Central memory CD8-positive, alpha-beta T cell (primary cell): ENCODE data around the gene MROH9.
"Not testable (repeated sequence)": the region's sequence is repeated elsewhere in the genome, so short reads cannot be mapped to it uniquely, and the experiment has no call there.

Experiments
- ATAC-seq: fragments of 150-1000 bp; cut with Tn5 transposase; replicated peaks from 2 replicates; pipeline ENCODE4 v1.10.0; 2022; ENCODE audit warnings: mild to moderate bottlenecking, moderate FRiP score, moderate number of reproducible peaks; ENCODE audit not compliant: poor library complexity, severe bottlenecking; ENCODE audit errors: extremely low read depth
- DNase-seq, 2 donors: peaks; one replicate each; pipeline ENCODE4 v3.0.0; 2021; ENCODE audit warnings: low spot score in 2 of 2
- H3K27ac Mint-ChIP-seq: one replicate; pipeline ENCODE4 v1.8.0; 2022; ENCODE audit warnings: low read depth, mild to moderate bottlenecking, moderate library complexity, mixed read lengths
- H3K27me3 Mint-ChIP-seq: one replicate; pipeline ENCODE4 v1.8.0; 2022; ENCODE audit warnings: mixed read lengths
- H3K36me3 Mint-ChIP-seq: one replicate; pipeline ENCODE4 v1.8.0; 2022; ENCODE audit warnings: mild to moderate bottlenecking, moderate library complexity, mixed read lengths; ENCODE audit not compliant: insufficient read depth
- H3K4me1 Mint-ChIP-seq: one replicate; pipeline ENCODE4 v1.8.0; 2022; ENCODE audit warnings: mixed read lengths
- H3K4me3 Mint-ChIP-seq: one replicate; pipeline ENCODE4 v1.8.0; 2022; ENCODE audit warnings: mild to moderate bottlenecking, moderate library complexity, mixed read lengths
- H3K9me3 Mint-ChIP-seq: one replicate; pipeline ENCODE4 v1.8.0; 2022; ENCODE audit warnings: mixed read lengths

The MROH9 gene, protein sequence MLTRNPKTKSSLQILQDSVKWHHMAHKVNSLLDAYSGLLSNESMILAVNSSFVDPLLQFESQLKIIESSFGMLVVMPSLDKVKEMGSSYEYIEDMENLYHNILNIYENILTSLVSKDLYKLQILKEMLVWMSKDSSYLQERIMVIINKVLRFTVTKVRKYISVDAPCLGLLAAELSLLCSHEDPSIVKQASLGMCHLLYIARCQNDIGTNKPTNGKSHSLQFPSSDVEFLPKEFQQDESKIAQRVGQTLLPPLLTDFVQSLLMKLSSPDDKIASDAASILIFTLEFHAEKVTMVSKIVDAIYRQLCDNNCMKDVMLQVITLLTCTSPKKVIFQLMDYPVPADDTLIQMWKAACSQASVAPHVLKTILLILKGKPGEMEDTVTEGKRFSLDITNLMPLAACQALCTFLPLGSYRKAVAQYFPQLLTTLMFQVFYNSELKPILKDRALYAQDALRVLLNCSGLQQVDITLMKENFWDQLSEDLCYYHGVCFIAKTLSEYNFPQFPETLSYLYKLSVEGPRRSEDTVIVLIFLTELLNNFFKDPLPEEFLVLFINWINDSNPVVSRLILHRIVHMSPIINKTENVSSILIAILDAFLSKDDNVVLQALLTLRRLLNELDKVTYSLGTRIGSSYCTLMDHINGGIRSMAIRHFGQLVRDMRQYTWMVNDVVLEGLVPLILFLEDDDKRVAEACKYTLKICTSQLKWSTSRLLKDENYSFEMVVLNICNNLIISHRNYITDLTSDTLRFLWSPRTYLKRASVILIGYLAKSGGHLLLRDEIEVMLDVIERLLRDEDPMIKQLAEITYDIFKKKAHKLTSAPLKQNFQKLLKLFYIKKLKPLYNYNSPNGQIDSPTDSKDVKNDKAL

DNA sequence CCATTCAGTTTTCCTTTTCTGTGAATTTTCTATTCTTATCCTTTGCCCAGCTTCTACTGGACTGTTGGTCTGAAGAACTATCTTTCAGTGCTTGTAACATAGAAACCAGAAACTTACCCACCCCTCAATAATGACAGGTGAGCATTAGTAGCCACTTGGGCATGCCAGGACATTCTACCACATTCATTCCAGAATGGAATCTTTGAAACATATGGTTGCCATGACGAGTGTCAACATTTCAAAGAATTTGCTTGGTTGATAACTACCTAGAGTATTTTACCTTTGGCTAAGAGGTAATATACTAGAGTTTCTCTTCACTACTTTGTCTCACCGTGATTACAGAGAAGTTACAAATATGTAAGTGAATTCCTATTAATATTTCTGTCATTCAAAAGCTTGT lies at the start of gene MROH9:
Gene MROH9, plus strand, starts transcription at position 304 of the 400 bp plus-strand sequence. CDS start 10,023 bp downstream, outside the sequence.
- no peak within 1 kb of the TSS for H3K4me3 Mint-ChIP-seq
- peaks cover 30% of the 10 kb centered on the region for H3K27me3 Mint-ChIP-seq
- ATAC-seq: no peak
- no peak for DNase-seq
- H3K36me3 Mint-ChIP-seq: no peaks in the 10 kb centered on the region
- H3K4me1 Mint-ChIP-seq: no peaks in the 10 kb centered on the region
- no peak within 1 kb of the TSS for H3K27ac Mint-ChIP-seq
- H3K9me3 Mint-ChIP-seq: no peaks in the 10 kb centered on the region

DNA sequence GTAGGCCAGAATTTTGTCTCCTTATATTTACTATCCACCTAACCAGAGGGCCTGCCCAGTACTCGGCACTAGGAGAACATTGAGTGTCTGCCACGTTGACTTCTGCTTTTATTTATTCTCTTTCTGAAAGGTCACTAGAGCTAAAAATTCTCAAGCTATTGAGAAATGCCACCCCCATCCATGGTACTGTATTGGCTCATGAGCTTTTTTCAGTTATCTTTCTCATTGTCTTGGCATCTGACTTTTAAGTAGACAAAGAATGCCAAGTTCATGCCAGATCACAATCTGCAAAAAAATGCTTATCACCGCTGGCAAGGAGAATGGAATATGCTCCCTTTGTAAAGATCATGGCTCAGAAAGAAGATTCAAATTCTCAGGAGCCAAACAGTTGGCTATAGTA lies 49.8 kb upstream of the MROH9 start:
- Mint-ChIP-seq H3K27me3 (peaks cover 1% of the 10 kb centered on the region), H3K4me1 (no peaks in the 10 kb centered on the region), H3K9me3 (no peaks in the 10 kb centered on the region), H3K4me3 (no peak overlapping the region), H3K36me3 (no peaks in the 10 kb centered on the region), H3K27ac (no peak overlapping the region)
- ATAC-seq: no peak
- DNase-seq: no peak

DNA sequence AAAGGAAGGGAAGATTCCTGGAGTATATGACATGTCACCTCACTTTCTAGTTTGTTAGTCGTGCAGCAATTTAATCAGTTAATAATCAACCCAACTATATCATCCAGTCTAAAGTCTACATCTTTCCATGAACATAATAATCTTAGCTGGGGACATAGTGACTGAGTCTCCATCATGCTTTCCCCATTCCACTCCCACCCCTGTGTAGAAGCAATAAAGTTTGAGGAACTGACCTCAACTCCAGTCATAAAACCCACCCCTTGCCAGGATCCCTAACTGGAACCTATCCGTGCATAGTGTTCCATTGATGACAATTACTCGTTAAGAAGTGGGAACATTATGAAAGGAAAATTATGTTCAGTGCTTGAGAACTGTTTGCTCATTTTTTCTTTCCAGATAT lies 48.9 kb upstream of the MROH9 start:
- DNase-seq: no peak
- no peak for ATAC-seq
- H3K9me3 Mint-ChIP-seq: no peaks in the 10 kb centered on the region
- H3K36me3 Mint-ChIP-seq: no peaks in the 10 kb centered on the region
- H3K27ac Mint-ChIP-seq: no peak overlapping the region
- H3K27me3 Mint-ChIP-seq: peaks cover 10% of the 10 kb centered on the region
- H3K4me1 Mint-ChIP-seq: no peaks in the 10 kb centered on the region
- H3K4me3 Mint-ChIP-seq: no peak overlapping the region

DNA sequence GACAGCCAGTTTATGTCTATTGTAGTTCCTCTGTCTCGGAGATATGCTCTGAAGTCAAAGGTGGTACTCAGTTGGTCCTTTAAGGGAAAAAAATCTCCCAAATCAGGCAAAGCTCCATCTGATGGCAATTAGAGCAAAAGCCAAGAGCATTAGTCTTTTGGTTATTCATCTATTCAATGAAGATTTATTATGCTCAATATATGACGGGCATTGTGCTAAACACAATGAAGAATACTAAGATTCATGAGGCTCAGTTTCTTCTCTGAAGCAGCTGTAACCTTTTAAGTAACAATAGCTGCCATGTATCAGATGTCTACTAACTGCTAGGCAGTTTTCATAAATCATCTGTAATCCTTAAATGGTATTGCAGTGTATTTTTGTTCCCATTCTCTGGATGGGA lies 47.6 kb upstream of the MROH9 start:
- DNase-seq: no peak
- Mint-ChIP-seq H3K9me3 (no peaks in the 10 kb centered on the region), H3K4me3 (no peak overlapping the region), H3K36me3 (no peaks in the 10 kb centered on the region), H3K27ac (no peak overlapping the region), H3K27me3 (peaks cover 14% of the 10 kb centered on the region), H3K4me1 (no peaks in the 10 kb centered on the region)
- no peak for ATAC-seq

DNA sequence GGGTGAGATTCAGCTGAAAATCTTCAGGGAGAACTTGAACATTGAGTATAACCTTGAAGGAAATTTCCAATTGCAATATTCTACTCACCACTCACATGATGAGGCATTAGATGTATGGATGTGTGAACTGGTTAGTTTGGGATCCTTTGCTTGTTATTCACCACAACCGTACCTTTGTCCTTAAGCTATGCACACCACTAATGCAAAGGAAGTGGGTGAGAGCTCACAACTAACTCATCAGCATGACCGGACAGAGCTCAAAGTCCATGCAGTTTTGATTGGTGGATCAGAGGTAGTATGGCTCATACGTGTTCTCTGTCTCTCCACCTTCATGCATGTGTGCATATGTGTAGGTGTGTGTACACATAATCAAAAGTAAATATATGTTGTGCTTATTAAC lies 43.5 kb upstream of the MROH9 start:
- no peak overlapping the region for H3K4me3 Mint-ChIP-seq
- no peak for ATAC-seq
- DNase-seq: no peak

DNA sequence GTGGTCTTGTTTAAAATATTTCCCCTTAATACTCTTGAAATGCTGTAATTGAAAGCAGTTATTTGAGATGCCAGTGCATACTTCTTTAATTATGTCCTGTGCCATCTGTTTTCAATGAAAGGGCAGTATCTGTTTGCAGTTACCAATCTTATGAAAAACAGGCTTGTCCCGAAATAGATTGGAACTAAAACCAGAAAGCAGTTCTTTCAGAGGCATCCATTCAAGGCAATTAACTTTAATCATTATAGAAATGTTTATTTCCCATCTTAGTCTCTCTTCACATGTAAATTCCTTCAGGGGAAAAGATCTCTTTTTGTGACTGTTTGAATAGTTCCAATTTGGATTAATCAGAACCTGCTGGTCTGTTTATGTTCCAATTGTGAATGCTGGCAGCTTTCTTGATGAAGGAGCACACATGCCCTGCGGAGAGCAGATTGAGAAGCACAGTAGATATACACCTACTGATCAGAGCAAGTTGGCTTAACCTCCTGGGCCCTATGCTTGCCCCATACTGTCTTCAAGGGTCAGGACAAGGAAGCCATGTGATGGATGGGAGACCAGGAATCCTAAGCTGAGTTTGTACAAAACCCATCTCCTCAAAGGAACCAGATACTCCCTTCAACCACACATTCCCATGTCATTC lies 41.6 kb upstream of the MROH9 start:
- no peak overlapping the region for H3K27ac Mint-ChIP-seq
- no peaks in the 10 kb centered on the region for H3K4me1 Mint-ChIP-seq
- DNase-seq: no peak
- no peak overlapping the region for H3K4me3 Mint-ChIP-seq
- H3K36me3 Mint-ChIP-seq: no peaks in the 10 kb centered on the region
- no peaks in the 10 kb centered on the region for H3K9me3 Mint-ChIP-seq
- peaks cover 45% of the 10 kb centered on the region for H3K27me3 Mint-ChIP-seq
- no peak for ATAC-seq

More for the DNA sequence above, 43.5 kb upstream of the MROH9 start:
- Mint-ChIP-seq H3K9me3 (no peaks in the 10 kb centered on the region), H3K4me1 (no peaks in the 10 kb centered on the region), H3K27ac (no peak overlapping the region), H3K27me3 (peaks cover 29% of the 10 kb centered on the region), H3K36me3 (no peaks in the 10 kb centered on the region)

DNA sequence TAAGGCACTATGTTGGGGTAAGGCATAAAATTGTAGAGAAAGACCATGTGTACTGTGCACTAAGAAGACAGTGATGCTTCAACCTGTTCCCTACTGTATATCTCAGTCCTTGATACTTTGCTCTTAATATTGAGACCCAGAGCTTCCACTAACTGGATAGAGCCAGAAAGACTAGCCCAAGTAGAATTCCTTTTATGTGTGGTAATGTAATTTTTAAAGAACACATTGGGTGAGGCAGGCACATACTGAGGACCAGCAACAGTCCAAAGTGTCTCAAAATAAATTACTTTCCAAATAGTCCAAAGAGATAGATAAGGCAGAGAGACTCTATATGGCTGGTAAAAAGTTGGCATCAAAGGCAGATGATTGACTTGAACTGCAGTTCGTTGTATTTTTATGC lies 31.4 kb upstream of the MROH9 start:
- no peak for DNase-seq
- Mint-ChIP-seq H3K27ac (no peak overlapping the region), H3K9me3 (no peaks in the 10 kb centered on the region), H3K27me3 (peaks cover 21% of the 10 kb centered on the region), H3K4me1 (no peaks in the 10 kb centered on the region), H3K4me3 (no peak overlapping the region), H3K36me3 (no peaks in the 10 kb centered on the region)
- no peak for ATAC-seq

DNA sequence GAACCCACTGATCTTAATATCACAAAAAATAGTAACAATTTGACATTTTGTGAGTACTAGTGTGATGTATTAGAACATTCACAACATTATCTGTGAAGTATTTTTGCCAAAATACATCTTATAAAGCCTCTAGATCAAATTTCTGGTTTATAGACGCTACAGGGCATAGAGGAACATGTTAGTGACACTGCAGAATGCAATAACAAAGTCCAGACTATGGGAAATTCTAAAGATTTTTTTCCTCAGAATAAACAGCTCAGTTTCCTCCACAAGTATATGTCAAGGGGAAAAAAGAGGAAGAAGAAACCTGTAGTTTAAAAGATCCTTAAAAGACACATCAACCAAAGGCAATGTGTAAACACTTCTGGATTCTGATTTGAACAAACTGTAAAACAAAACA lies 26.4 kb upstream of the MROH9 start:
- no peak overlapping the region for H3K27ac Mint-ChIP-seq
- H3K4me1 Mint-ChIP-seq: no peaks in the 10 kb centered on the region

DNA sequence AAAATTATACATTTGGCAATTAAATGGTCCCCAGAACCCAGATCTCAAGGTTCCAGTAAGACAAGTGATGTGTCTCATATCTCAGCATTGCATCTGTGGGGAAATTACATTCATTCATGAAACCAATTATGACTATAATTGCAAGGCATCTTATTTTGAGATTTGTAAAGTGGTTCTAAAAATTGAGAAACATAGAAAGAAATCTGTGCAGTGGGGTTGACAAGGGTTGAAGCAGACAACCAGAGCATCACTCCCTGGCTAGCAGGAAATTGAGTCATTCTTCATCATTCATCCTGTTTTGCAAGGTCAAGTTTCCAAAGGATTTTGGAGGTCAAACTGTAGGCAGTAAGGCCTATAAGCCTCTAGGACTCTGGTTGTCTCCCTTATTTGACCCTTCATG lies 25.1 kb upstream of the MROH9 start:
- no peak overlapping the region for H3K27ac Mint-ChIP-seq
- no peak for DNase-seq

More for the DNA sequence above, 26.4 kb upstream of the MROH9 start:
- no peak for DNase-seq
- H3K4me3 Mint-ChIP-seq: no peak overlapping the region
- H3K36me3 Mint-ChIP-seq: no peaks in the 10 kb centered on the region
- ATAC-seq: no peak
- no peaks in the 10 kb centered on the region for H3K9me3 Mint-ChIP-seq
- H3K27me3 Mint-ChIP-seq: peaks cover 33% of the 10 kb centered on the region

DNA sequence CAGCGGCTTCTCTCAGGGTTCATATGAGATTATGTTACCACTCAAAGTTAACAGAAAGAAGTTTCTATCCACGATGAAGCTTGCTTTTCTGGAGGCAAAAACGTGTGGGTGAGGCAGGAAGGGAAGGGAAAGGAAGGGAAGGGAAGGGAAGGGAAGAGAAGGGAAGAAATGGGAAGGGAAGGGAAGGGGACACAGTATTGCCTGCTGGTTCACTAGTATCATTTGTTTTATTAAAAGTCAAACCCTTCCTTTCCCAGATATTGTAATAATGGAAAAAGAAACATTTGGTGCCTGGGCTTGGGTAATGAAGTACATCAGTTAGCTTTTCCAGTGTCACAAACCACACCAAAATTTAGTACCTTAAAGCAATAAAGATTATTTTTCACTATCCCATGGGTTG lies 18.0 kb upstream of the MROH9 start:
- Mint-ChIP-seq H3K27ac (no peak overlapping the region), H3K4me3 (no peak overlapping the region), H3K9me3 (peaks cover 12% of the 10 kb centered on the region), H3K4me1 (no peaks in the 10 kb centered on the region), H3K27me3 (no peaks in the 10 kb centered on the region), H3K36me3 (no peaks in the 10 kb centered on the region)
- ATAC-seq: no peak
- no peak for DNase-seq

More for the DNA sequence above, 25.1 kb upstream of the MROH9 start:
- Mint-ChIP-seq H3K4me3 (no peak overlapping the region), H3K4me1 (no peaks in the 10 kb centered on the region), H3K9me3 (no peaks in the 10 kb centered on the region), H3K27me3 (peaks cover 26% of the 10 kb centered on the region), H3K36me3 (no peaks in the 10 kb centered on the region)
- no peak for ATAC-seq

DNA sequence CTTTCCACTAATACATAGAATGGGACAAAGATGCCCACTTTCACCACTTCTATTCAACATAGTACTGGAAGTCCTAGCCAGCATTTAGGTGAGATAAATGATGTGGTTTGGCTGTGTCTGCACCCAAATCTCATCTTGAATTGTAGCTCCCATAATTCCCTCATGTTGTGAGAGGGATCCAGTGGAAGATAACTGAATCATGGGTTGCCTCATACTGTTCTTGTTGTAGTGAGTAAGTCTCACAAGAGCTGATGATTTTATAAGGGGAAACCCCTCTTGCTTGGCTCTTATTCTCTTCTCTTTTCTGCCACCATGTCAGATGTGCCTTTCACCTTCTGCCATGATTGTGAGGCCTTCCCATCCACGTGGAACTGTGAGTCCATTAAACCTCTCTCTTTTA lies 10.7 kb upstream of the MROH9 start:
- not testable (repeated sequence) for H3K4me3 Mint-ChIP-seq, H3K4me1 Mint-ChIP-seq, ATAC-seq, H3K36me3 Mint-ChIP-seq, DNase-seq, H3K27ac Mint-ChIP-seq
- Mint-ChIP-seq H3K9me3 (peaks cover 12% of the 10 kb centered on the region), H3K27me3 (peaks cover 12% of the 10 kb centered on the region)

DNA sequence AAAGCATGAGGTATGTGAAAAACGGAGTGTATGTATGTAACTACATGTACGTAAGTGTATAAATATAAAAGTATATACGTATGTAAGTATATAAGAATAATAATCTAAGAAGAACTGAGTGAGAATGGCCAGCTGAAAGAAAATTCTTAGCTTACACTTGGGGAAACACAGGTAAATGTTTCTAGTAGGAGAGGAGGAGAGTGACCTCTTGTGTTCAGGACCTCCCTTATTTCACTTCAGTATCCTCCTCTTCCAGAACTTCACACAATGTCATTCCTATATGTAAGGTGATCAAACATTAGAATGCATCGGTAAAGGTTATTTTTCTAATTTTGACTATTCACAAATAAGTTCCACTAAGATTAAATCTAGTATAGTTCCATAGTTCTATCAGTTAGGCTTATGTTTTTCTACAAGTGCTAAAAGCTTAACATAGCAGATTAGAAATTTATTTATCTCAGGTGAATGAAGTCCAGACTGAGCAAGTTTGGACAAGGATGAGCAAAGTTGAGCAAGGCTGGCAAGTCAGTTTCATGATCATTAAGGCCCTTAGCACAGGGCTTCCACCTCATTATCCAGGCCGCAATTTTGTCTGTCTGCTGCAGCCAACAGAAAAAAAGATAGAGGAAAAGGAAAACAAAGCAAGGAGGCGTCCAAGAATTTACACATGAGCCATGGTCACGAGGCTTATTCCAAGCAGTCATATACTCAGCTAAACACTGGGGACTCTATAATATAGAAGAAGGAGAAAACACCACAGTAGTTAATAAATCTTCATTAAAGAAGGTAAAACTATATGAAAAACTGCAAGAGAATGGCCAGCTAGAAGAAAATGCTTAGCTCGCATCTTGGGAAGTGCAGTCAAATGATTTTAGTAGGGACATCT lies 7.1 kb upstream of the MROH9 start:
- DNase-seq (no peak), ATAC-seq (no peak)
- Mint-ChIP-seq H3K4me3 (no peak overlapping the region), H3K27ac (no peak overlapping the region), H3K4me1 (no peaks in the 10 kb centered on the region), H3K27me3 (peaks cover 28% of the 10 kb centered on the region), H3K9me3 (no peaks in the 10 kb centered on the region), H3K36me3 (no peaks in the 10 kb centered on the region)
